Measurements from ENCODE around the gene KANSL3. TPM values are rescaled to one million over a fixed set of nuclear protein-coding genes. Genes with fewer than 3 reads are reported as not detected.

The KANSL3 gene
- polyA plus RNA-seq, 4 donors = 13.5 to 39.7 (median 18.0) TPM

DNA sequence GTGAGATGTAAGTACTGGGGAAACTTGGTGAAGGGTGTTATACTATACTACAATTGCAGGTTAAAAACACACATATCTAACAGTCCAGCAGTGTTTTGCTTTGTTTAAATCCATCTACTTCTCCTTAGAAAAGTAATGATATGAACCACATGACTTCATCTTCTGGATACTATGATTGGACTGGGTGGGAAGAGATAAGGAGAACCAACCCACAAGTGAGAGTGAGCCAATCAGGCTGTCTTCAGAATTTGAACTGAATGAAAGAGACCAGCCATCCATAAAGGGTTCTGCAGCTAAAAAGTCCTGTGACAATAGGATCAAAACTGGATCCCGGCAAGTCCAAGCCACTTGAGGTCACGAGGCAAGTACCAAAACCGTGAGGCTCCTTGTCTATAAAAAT, 46.6 kb downstream of the KANSL3 start:
- no peaks in the 10 kb centered on the region for H3K9me3 ChIP-seq (ENCODE audit: control insufficient read depth in 2 of 2, insufficient read depth in 1 of 2, low read depth in 1 of 2, low read length in 1 of 2)
- H3K36me3 ChIP-seq (ENCODE audit: control insufficient read depth in 3 of 3, insufficient read depth in 2 of 3, low read depth in 1 of 3, low read length in 3 of 3) = peaks cover 11 to 40% (median 13%) of the 10 kb centered on the region in 3 donors
- FAIRE-seq = no peak
- 93 to 98% (median 96%) methylated on average over 3 of the region's 3 CpGs for WGBS, 3 donors
- H3K4me3 ChIP-seq (ENCODE audit: low read depth in 1 of 3, low read length in 3 of 3) = no peak overlapping the region
- H3K27me3 ChIP-seq (ENCODE audit: control insufficient read depth in 3 of 3, insufficient read depth in 3 of 3, low read length in 3 of 3) = no peaks in the 10 kb centered on the region
- peaks cover 0 to 4% (median 2%) of the 10 kb centered on the region in 3 donors for H3K4me1 ChIP-seq (ENCODE audit: control insufficient read depth in 3 of 3, insufficient read depth in 2 of 3, low read depth in 1 of 3, low read length in 2 of 3)
- no peak for DNase-seq
- H3K27ac ChIP-seq (ENCODE audit: low read depth in 1 of 3, low read length in 2 of 3) = no peak overlapping the region

GRCh38 chr2:96591054-96591453, 47.1 kb downstream of the KANSL3 start:
- Histone ChIP-seq H3K36me3 (ENCODE audit: control insufficient read depth in 3 of 3, insufficient read depth in 2 of 3, low read depth in 1 of 3, low read length in 3 of 3) (peaks cover 11 to 36% (median 12%) of the 10 kb centered on the region in 3 donors), H3K27me3 (ENCODE audit: control insufficient read depth in 3 of 3, insufficient read depth in 3 of 3, low read length in 3 of 3) (no peaks in the 10 kb centered on the region), H3K4me3 (ENCODE audit: low read depth in 1 of 3, low read length in 3 of 3) (no peak overlapping the region), H3K4me1 (ENCODE audit: control insufficient read depth in 3 of 3, insufficient read depth in 2 of 3, low read depth in 1 of 3, low read length in 2 of 3) (peaks cover 0 to 4% (median 2%) of the 10 kb centered on the region in 3 donors), H3K27ac (ENCODE audit: low read depth in 1 of 3, low read length in 2 of 3) (no peak overlapping the region), H3K9me3 (ENCODE audit: control insufficient read depth in 2 of 2, insufficient read depth in 1 of 2, low read depth in 1 of 2, low read length in 1 of 2) (no peaks in the 10 kb centered on the region)
- FAIRE-seq = no peak
- DNase-seq = no peak
- 76 to 81% (median 78%) methylated on average over 2 of the region's 2 CpGs for WGBS, 3 donors

DNA sequence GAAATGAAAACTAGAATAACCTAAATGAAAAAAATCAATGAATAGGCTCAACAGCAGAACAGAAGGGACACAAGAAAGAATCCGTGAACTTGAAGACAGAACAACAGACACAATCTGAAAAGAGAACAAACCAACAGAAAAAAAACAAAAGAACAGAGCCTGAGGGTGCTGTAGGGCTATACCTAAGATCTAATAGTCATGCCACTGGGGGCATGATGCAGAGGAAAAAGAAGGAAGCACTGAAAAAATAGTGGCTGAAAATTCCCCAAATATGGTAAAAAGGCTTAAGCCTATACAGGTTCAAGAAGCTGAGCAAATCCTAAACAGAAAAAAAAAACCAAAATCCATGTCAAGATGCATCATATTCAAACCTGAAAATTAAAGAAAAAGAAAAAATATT, 50.3 kb downstream of the KANSL3 start:
- Histone ChIP-seq H3K27ac (ENCODE audit: low read depth in 1 of 3, low read length in 2 of 3) (no peak overlapping the region), H3K9me3 (ENCODE audit: control insufficient read depth in 2 of 2, insufficient read depth in 1 of 2, low read depth in 1 of 2, low read length in 1 of 2) (no peaks in the 10 kb centered on the region), H3K27me3 (ENCODE audit: control insufficient read depth in 3 of 3, insufficient read depth in 3 of 3, low read length in 3 of 3) (no peaks in the 10 kb centered on the region), H3K36me3 (ENCODE audit: control insufficient read depth in 3 of 3, insufficient read depth in 2 of 3, low read depth in 1 of 3, low read length in 3 of 3) (peaks cover 2 to 17% (median 2%) of the 10 kb centered on the region in 3 donors), H3K4me1 (ENCODE audit: control insufficient read depth in 3 of 3, insufficient read depth in 2 of 3, low read depth in 1 of 3, low read length in 2 of 3) (peaks cover 0 to 4% (median 2%) of the 10 kb centered on the region in 3 donors), H3K4me3 (ENCODE audit: low read depth in 1 of 3, low read length in 3 of 3) (no peak overlapping the region)
- DNase-seq (no peak), FAIRE-seq (no peak)
- 95 to 97% (median 95%) methylated on average over 1 of the region's 1 CpG for WGBS, 3 donors

GRCh38 chr2:96584017-96584416, 54.1 kb downstream of the KANSL3 start:
- DNase-seq (no peak), FAIRE-seq (no peak)
- no peak overlapping the region for H3K4me3 ChIP-seq (ENCODE audit: low read depth in 1 of 3, low read length in 3 of 3)
- peaks cover 0 to 4% (median 2%) of the 10 kb centered on the region in 3 donors for H3K4me1 ChIP-seq (ENCODE audit: control insufficient read depth in 3 of 3, insufficient read depth in 2 of 3, low read depth in 1 of 3, low read length in 2 of 3)
- no peaks in the 10 kb centered on the region for H3K9me3 ChIP-seq (ENCODE audit: control insufficient read depth in 2 of 2, insufficient read depth in 1 of 2, low read depth in 1 of 2, low read length in 1 of 2)
- WGBS, 3 donors = 71 to 84% (median 72%) methylated on average over 4 of the region's 4 CpGs
- no peaks in the 10 kb centered on the region for H3K27me3 ChIP-seq (ENCODE audit: control insufficient read depth in 3 of 3, insufficient read depth in 3 of 3, low read length in 3 of 3)
- peaks cover 2% of the 10 kb centered on the region in 3 donors for H3K36me3 ChIP-seq (ENCODE audit: control insufficient read depth in 3 of 3, insufficient read depth in 2 of 3, low read depth in 1 of 3, low read length in 3 of 3)
- no peak overlapping the region for H3K27ac ChIP-seq (ENCODE audit: low read depth in 1 of 3, low read length in 2 of 3)

DNA sequence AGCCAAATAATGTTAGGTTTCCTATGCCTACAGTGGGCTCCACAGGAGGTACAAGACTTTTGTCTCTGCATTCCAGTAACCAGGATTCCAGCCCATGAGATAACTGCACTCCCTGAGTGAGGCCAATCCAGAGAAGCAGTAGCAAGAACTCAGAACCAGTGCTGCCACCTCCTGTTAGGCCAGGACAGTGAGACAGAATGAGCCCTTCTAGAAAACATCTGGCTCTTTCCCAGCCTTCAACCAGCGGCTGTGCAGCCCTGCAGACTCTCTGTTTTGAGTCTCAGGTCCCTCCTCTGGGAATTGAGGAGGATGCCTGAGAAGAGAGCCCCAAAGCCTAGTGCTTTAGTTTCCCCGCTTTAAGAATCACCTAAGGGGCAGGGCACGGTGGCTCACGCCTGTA, 57.3 kb downstream of the KANSL3 start:
- no peaks in the 10 kb centered on the region for H3K4me1 ChIP-seq (ENCODE audit: control insufficient read depth in 3 of 3, insufficient read depth in 2 of 3, low read depth in 1 of 3, low read length in 2 of 3)
- FAIRE-seq (no peak), DNase-seq (peak in 1 of 2 donors; percentile 38)
- H3K4me3 ChIP-seq (ENCODE audit: low read depth in 1 of 3, low read length in 3 of 3) = no peak overlapping the region
- no peak overlapping the region for H3K27ac ChIP-seq (ENCODE audit: low read depth in 1 of 3, low read length in 2 of 3)
- 86 to 90% (median 89%) methylated on average over 4 of the region's 4 CpGs for WGBS, 3 donors
- no peaks in the 10 kb centered on the region for H3K9me3 ChIP-seq (ENCODE audit: control insufficient read depth in 2 of 2, insufficient read depth in 1 of 2, low read depth in 1 of 2, low read length in 1 of 2)
- peaks cover 2% of the 10 kb centered on the region in 3 donors for H3K36me3 ChIP-seq (ENCODE audit: control insufficient read depth in 3 of 3, insufficient read depth in 2 of 3, low read depth in 1 of 3, low read length in 3 of 3)
- H3K27me3 ChIP-seq (ENCODE audit: control insufficient read depth in 3 of 3, insufficient read depth in 3 of 3, low read length in 3 of 3) = no peaks in the 10 kb centered on the region

DNA sequence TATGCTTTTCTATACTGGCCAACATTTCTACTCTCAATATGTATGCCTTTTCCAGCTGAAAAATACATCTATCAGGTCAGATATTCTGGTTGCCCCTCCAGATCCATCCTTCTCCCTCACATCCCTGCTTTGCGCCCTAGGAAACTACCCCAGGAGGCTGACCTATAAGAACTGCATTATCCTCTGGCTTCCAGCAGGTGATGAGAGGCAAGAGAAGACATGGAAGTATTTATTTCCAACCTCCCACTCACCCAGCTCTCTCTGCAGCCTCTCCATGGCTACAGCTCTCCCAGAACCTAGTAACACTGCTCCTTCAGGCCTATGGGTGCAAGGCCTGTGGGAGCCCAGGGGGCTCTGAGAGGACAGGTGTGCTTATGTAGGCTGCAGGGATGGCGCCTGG, 58.7 kb downstream of the KANSL3 start:
- Histone ChIP-seq H3K27me3 (ENCODE audit: control insufficient read depth in 3 of 3, insufficient read depth in 3 of 3, low read length in 3 of 3) (no peaks in the 10 kb centered on the region), H3K27ac (ENCODE audit: low read depth in 1 of 3, low read length in 2 of 3) (no peak overlapping the region), H3K4me1 (ENCODE audit: control insufficient read depth in 3 of 3, insufficient read depth in 2 of 3, low read depth in 1 of 3, low read length in 2 of 3) (peaks cover 0 to 3% (median 0%) of the 10 kb centered on the region in 3 donors), H3K4me3 (ENCODE audit: low read depth in 1 of 3, low read length in 3 of 3) (no peak overlapping the region), H3K36me3 (ENCODE audit: control insufficient read depth in 3 of 3, insufficient read depth in 2 of 3, low read depth in 1 of 3, low read length in 3 of 3) (peaks cover 2% of the 10 kb centered on the region in 3 donors), H3K9me3 (ENCODE audit: control insufficient read depth in 2 of 2, insufficient read depth in 1 of 2, low read depth in 1 of 2, low read length in 1 of 2) (no peaks in the 10 kb centered on the region)
- FAIRE-seq (no peak), DNase-seq (no peak)
- 96 to 100% (median 98%) methylated on average over 2 of the region's 2 CpGs for WGBS, 3 donors

DNA sequence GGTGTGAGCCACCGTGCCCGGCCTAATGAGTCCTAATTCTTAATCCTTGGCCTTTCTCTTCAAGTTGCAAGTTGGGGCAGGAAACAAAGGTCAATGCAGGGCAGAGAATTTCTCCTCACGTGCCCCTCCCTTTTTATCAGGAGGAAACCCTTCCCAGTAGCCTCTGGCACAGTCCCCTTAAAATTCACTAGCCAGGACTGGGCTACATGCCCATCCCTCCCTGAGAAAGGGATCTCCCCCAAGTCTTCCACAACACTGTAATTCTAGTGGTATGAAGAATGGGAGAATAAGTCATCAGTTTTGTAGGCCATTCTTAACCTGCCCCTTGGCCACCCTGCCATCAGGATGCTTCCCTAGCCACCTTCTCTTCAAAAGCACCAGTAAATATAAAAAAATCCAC, 59.4 kb downstream of the KANSL3 start:
- H3K4me3 ChIP-seq (ENCODE audit: low read depth in 1 of 3, low read length in 3 of 3) = no peak overlapping the region
- no peak overlapping the region for H3K27ac ChIP-seq (ENCODE audit: low read depth in 1 of 3, low read length in 2 of 3)
- H3K27me3 ChIP-seq (ENCODE audit: control insufficient read depth in 3 of 3, insufficient read depth in 3 of 3, low read length in 3 of 3) = no peaks in the 10 kb centered on the region
- 24 to 64% (median 34%) methylated on average over 3 of the region's 3 CpGs for WGBS, 3 donors
- DNase-seq = peak in 1 of 2 donors; percentile 20
- no peak for FAIRE-seq
- no peaks in the 10 kb centered on the region for H3K9me3 ChIP-seq (ENCODE audit: control insufficient read depth in 2 of 2, insufficient read depth in 1 of 2, low read depth in 1 of 2, low read length in 1 of 2)
- H3K4me1 ChIP-seq (ENCODE audit: control insufficient read depth in 3 of 3, insufficient read depth in 2 of 3, low read depth in 1 of 3, low read length in 2 of 3) = peaks cover 0 to 3% (median 0%) of the 10 kb centered on the region in 3 donors
- peaks cover 0 to 2% (median 0%) of the 10 kb centered on the region in 3 donors for H3K36me3 ChIP-seq (ENCODE audit: control insufficient read depth in 3 of 3, insufficient read depth in 2 of 3, low read depth in 1 of 3, low read length in 3 of 3)

DNA sequence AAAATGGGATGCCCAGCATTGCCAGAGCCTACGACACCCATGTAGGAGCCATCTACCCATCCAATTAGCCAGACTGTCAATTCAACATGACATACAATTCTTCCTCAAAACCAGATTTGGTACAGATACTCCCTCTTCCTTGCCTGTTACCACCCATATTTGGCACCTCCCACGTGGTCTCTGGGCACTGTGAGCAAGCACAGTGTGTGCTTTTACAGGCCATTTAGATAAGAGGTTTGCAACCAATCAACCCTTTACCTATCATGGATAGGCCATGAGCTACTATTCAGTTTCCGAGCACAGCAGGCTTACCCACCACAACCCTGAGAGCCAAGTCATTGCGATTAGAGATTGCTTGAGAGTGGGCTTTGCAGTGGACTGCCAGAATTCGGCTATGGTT, 60.6 kb downstream of the KANSL3 start:
- no peak for FAIRE-seq
- Histone ChIP-seq H3K4me1 (ENCODE audit: control insufficient read depth in 3 of 3, insufficient read depth in 2 of 3, low read depth in 1 of 3, low read length in 2 of 3) (peaks cover 0 to 3% (median 0%) of the 10 kb centered on the region in 3 donors), H3K9me3 (ENCODE audit: control insufficient read depth in 2 of 2, insufficient read depth in 1 of 2, low read depth in 1 of 2, low read length in 1 of 2) (no peaks in the 10 kb centered on the region), H3K36me3 (ENCODE audit: control insufficient read depth in 3 of 3, insufficient read depth in 2 of 3, low read depth in 1 of 3, low read length in 3 of 3) (peaks cover 0 to 2% (median 0%) of the 10 kb centered on the region in 3 donors), H3K27ac (ENCODE audit: low read depth in 1 of 3, low read length in 2 of 3) (no peak overlapping the region), H3K4me3 (ENCODE audit: low read depth in 1 of 3, low read length in 3 of 3) (no peak overlapping the region), H3K27me3 (ENCODE audit: control insufficient read depth in 3 of 3, insufficient read depth in 3 of 3, low read length in 3 of 3) (no peaks in the 10 kb centered on the region)
- DNase-seq = no peak
- WGBS, 3 donors = 69 to 87% (median 80%) methylated on average over 5 of the region's 5 CpGs

Data from small intestine (tissue), 7 donors.